ENCODE measurements around the gene MRNIP. TPM values are rescaled to one million over a fixed set of nuclear protein-coding genes. Genes with fewer than 3 reads are reported as not detected.

Gene MRNIP
- total and polyA plus RNA-seq, 3 experiments from 2014 or later, result 17.7 to 27.2 (median 23.9) TPM

GRCh38 chr5:179878222-179879002 lies 19.8 kb upstream of the MRNIP start:
- CTCF ChIA-PET, result interaction anchor here (1.4 kb wide), 1 partner anchor 30 kb away, joined by 3 read pairs; no protein-coding TSS in a partner anchor
- POLR2A ChIA-PET, result no interaction called here

GRCh38 chr5:179876610-179876952 lies 18.0 kb upstream of the MRNIP start:
- no peak overlapping the region for H3K4me3 Mint-ChIP-seq
- POLR2A ChIA-PET, result no interaction called here
- peaks cover 3% of the 10 kb centered on the region for H3K36me3 ChIP-seq (ENCODE audit: insufficient read depth, low read length)

More at GRCh38 chr5:179878222-179879002, 19.8 kb upstream of the MRNIP start:
- no peaks in the 10 kb centered on the region for H3K36me3 ChIP-seq (ENCODE audit: insufficient read depth, low read length)
- H3K27me3 ChIP-seq (ENCODE audit: insufficient read depth, low read length, poor library complexity, severe bottlenecking), result no peaks in the 10 kb centered on the region
- no peaks in the 10 kb centered on the region for H3K9me3 ChIP-seq (ENCODE audit: low read length)
- no peak overlapping the region for H3K4me3 ChIP-seq (ENCODE audit: low read length)
- Mint-ChIP-seq H3K4me3 (no peak overlapping the region), H3K4me1 (no peaks in the 10 kb centered on the region), H3K27ac (no peak overlapping the region), H3K9me3 (peaks cover 2 to 9% (median 4%) of the 10 kb centered on the region in 5 donors), H3K27me3 (no peaks in the 10 kb centered on the region), H3K36me3 (peaks cover 6 to 71% (median 13%) of the 10 kb centered on the region in 3 donors)
- H3K4me1 ChIP-seq (ENCODE audit: insufficient read depth, low read length), result no peaks in the 10 kb centered on the region
- no peak for DNase-seq
- no peak overlapping the region for H3K27ac ChIP-seq (ENCODE audit: low read depth, low read length)

GRCh38 chr5:179875741-179876609 lies 17.4 kb upstream of the MRNIP start:
- CTCF ChIA-PET, result interaction anchor here (1.3 kb wide), 1 partner anchor 32 kb away, joined by 3 read pairs; no protein-coding TSS in a partner anchor
- no peak overlapping the region for H3K4me3 ChIP-seq (ENCODE audit: low read length)
- Mint-ChIP-seq H3K4me1 (no peaks in the 10 kb centered on the region), H3K4me3 (no peak overlapping the region), H3K9me3 (no peaks in the 10 kb centered on the region), H3K27me3 (no peaks in the 10 kb centered on the region), H3K27ac (peak overlapping the region in 1 of 8 donors; percentile 69), H3K36me3 (peaks cover 4 to 74% (median 7%) of the 10 kb centered on the region in 3 donors)
- H3K4me1 ChIP-seq (ENCODE audit: insufficient read depth, low read length), result no peaks in the 10 kb centered on the region
- DNase-seq, result no peak
- H3K27ac ChIP-seq (ENCODE audit: low read depth, low read length), result no peak overlapping the region
- H3K36me3 ChIP-seq (ENCODE audit: insufficient read depth, low read length), result peaks cover 3% of the 10 kb centered on the region
- no peaks in the 10 kb centered on the region for H3K9me3 ChIP-seq (ENCODE audit: low read length)
- no peaks in the 10 kb centered on the region for H3K27me3 ChIP-seq (ENCODE audit: insufficient read depth, low read length, poor library complexity, severe bottlenecking)
- POLR2A ChIA-PET, result no interaction called here

More at GRCh38 chr5:179876610-179876952, 18.0 kb upstream of the MRNIP start:
- Histone ChIP-seq H3K4me3 (ENCODE audit: low read length) (no peak overlapping the region), H3K27ac (ENCODE audit: low read depth, low read length) (no peak overlapping the region), H3K4me1 (ENCODE audit: insufficient read depth, low read length) (no peaks in the 10 kb centered on the region), H3K27me3 (ENCODE audit: insufficient read depth, low read length, poor library complexity, severe bottlenecking) (no peaks in the 10 kb centered on the region), H3K9me3 (ENCODE audit: low read length) (no peaks in the 10 kb centered on the region)
- no peaks in the 10 kb centered on the region for H3K4me1 Mint-ChIP-seq
- no peak for DNase-seq
- H3K27ac Mint-ChIP-seq, result peak overlapping the region in 1 of 8 donors; percentile 29
- peaks cover 3 to 74% (median 7%) of the 10 kb centered on the region in 3 donors for H3K36me3 Mint-ChIP-seq
- H3K27me3 Mint-ChIP-seq, result no peaks in the 10 kb centered on the region
- no peaks in the 10 kb centered on the region for H3K9me3 Mint-ChIP-seq
- CTCF ChIA-PET, result no interaction called here

- no peaks in the 10 kb centered on the region for H3K4me1 Mint-ChIP-seq
Observed at GRCh38 chr5:179874536-179875292, 16.1 kb upstream of the MRNIP start.

GRCh38 chr5:179874136-179874535 lies 15.5 kb upstream of the MRNIP start:
- Mint-ChIP-seq H3K27ac (no peak overlapping the region), H3K36me3 (peaks cover 7 to 76% (median 7%) of the 10 kb centered on the region in 3 donors), H3K4me3 (no peak overlapping the region), H3K27me3 (no peaks in the 10 kb centered on the region), H3K4me1 (no peaks in the 10 kb centered on the region), H3K9me3 (no peaks in the 10 kb centered on the region)
- peaks cover 3% of the 10 kb centered on the region for H3K36me3 ChIP-seq (ENCODE audit: insufficient read depth, low read length)
- DNase-seq, result no peak
- CTCF ChIA-PET, result no interaction called here
- POLR2A ChIA-PET, result no interaction called here
- no peaks in the 10 kb centered on the region for H3K9me3 ChIP-seq (ENCODE audit: low read length)
- H3K27me3 ChIP-seq (ENCODE audit: insufficient read depth, low read length, poor library complexity, severe bottlenecking), result no peaks in the 10 kb centered on the region
- H3K27ac ChIP-seq (ENCODE audit: low read depth, low read length), result no peak overlapping the region
- H3K4me3 ChIP-seq (ENCODE audit: low read length), result no peak overlapping the region
- H3K4me1 ChIP-seq (ENCODE audit: insufficient read depth, low read length), result no peaks in the 10 kb centered on the region

More at GRCh38 chr5:179874536-179875292, 16.1 kb upstream of the MRNIP start:
- H3K9me3 ChIP-seq (ENCODE audit: low read length), result no peaks in the 10 kb centered on the region
- POLR2A ChIA-PET, result no interaction called here
- Mint-ChIP-seq H3K9me3 (no peaks in the 10 kb centered on the region), H3K36me3 (peaks cover 7 to 79% (median 7%) of the 10 kb centered on the region in 3 donors), H3K27ac (no peak overlapping the region), H3K27me3 (no peaks in the 10 kb centered on the region), H3K4me3 (no peak overlapping the region)
- no peaks in the 10 kb centered on the region for H3K27me3 ChIP-seq (ENCODE audit: insufficient read depth, low read length, poor library complexity, severe bottlenecking)
- no peak for DNase-seq
- H3K27ac ChIP-seq (ENCODE audit: low read depth, low read length), result no peak overlapping the region
- H3K4me3 ChIP-seq (ENCODE audit: low read length), result no peak overlapping the region
- H3K36me3 ChIP-seq (ENCODE audit: insufficient read depth, low read length), result peaks cover 3% of the 10 kb centered on the region
- H3K4me1 ChIP-seq (ENCODE audit: insufficient read depth, low read length), result no peaks in the 10 kb centered on the region
- CTCF ChIA-PET, result interaction anchor here (1.3 kb wide), 1 partner anchor 33 kb away, joined by 3 read pairs; no protein-coding TSS in a partner anchor

GRCh38 chr5:179873588-179874110 lies 15.0 kb upstream of the MRNIP start:
- Mint-ChIP-seq H3K4me3 (no peak overlapping the region), H3K4me1 (no peaks in the 10 kb centered on the region), H3K36me3 (peaks cover 7 to 75% (median 7%) of the 10 kb centered on the region in 3 donors), H3K27ac (no peak overlapping the region), H3K27me3 (no peaks in the 10 kb centered on the region), H3K9me3 (no peaks in the 10 kb centered on the region)
- CTCF ChIA-PET, result no interaction called here
- no peak for DNase-seq
- Histone ChIP-seq H3K4me3 (ENCODE audit: low read length) (no peak overlapping the region), H3K27me3 (ENCODE audit: insufficient read depth, low read length, poor library complexity, severe bottlenecking) (no peaks in the 10 kb centered on the region), H3K27ac (ENCODE audit: low read depth, low read length) (no peak overlapping the region), H3K36me3 (ENCODE audit: insufficient read depth, low read length) (peaks cover 3% of the 10 kb centered on the region), H3K9me3 (ENCODE audit: low read length) (no peaks in the 10 kb centered on the region), H3K4me1 (ENCODE audit: insufficient read depth, low read length) (no peaks in the 10 kb centered on the region)
- POLR2A ChIA-PET, result no interaction called here

- Histone ChIP-seq H3K4me1 (ENCODE audit: insufficient read depth, low read length) (no peaks in the 10 kb centered on the region), H3K4me3 (ENCODE audit: low read length) (no peak overlapping the region), H3K36me3 (ENCODE audit: insufficient read depth, low read length) (peaks cover 3% of the 10 kb centered on the region), H3K9me3 (ENCODE audit: low read length) (no peaks in the 10 kb centered on the region), H3K27ac (ENCODE audit: low read depth, low read length) (no peak overlapping the region), H3K27me3 (ENCODE audit: insufficient read depth, low read length, poor library complexity, severe bottlenecking) (no peaks in the 10 kb centered on the region)
- POLR2A ChIA-PET, result no interaction called here
- Mint-ChIP-seq H3K27ac (peak overlapping the region in 1 of 8 donors; percentile 93), H3K9me3 (no peaks in the 10 kb centered on the region), H3K4me1 (no peaks in the 10 kb centered on the region), H3K27me3 (no peaks in the 10 kb centered on the region), H3K4me3 (no peak overlapping the region), H3K36me3 (peaks cover 7 to 73% (median 7%) of the 10 kb centered on the region in 3 donors)
- no peak for DNase-seq
- CTCF ChIA-PET, result no interaction called here
Observed at GRCh38 chr5:179872828-179873575, 14.4 kb upstream of the MRNIP start.

All from CD8-positive, alpha-beta memory T cell (primary cell).